ENCODE measurements around the gene NUDT17. TPM values are rescaled to one million over a fixed set of nuclear protein-coding genes. Genes with fewer than 3 reads are reported as not detected.
A peak's percentile ranks its signal among the peaks of the same experiment; 100 is the strongest.
"Not testable (repeated sequence)": the region's sequence is repeated elsewhere in the genome, so short reads cannot be mapped to it uniquely, and the experiment has no call there.

Gene NUDT17, protein sequence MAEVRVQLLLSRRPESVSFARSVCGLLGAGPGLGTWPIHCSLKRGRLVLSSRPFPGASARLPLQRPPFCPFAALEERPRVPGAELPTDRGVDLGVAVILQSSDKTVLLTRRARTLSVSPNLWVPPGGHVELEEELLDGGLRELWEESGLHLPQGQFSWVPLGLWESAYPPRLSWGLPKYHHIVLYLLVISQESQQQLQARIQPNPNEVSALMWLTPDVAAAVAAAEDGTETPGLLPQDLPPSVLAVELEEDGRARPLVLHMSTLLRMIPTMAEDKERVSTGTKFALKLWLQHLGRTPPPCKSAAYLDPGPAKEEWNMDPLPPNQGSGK
- 3.3 TPM for polyA plus RNA-seq (2013, experiment 1 of 2; ENCODE audit: insufficient read length)
- polyA plus RNA-seq (2013, experiment 2 of 2; ENCODE audit: insufficient read length), result 3.6 TPM

- DNase-seq, result peak; percentile 81
Observed at GRCh38 chr1:145845514-145846161, at the start of gene NUDT17. NUDT17 (plus strand) TSS chr1:145845630; CDS start chr1:145845641, 11 bp downstream.

- DNase-seq, result no peak
Observed at GRCh38 chr1:145796753-145797152, 48.7 kb upstream of the NUDT17 start.

GRCh38 chr1:145799806-145800205, 45.6 kb upstream of the NUDT17 start:
- DNase-seq, result no peak

DNA sequence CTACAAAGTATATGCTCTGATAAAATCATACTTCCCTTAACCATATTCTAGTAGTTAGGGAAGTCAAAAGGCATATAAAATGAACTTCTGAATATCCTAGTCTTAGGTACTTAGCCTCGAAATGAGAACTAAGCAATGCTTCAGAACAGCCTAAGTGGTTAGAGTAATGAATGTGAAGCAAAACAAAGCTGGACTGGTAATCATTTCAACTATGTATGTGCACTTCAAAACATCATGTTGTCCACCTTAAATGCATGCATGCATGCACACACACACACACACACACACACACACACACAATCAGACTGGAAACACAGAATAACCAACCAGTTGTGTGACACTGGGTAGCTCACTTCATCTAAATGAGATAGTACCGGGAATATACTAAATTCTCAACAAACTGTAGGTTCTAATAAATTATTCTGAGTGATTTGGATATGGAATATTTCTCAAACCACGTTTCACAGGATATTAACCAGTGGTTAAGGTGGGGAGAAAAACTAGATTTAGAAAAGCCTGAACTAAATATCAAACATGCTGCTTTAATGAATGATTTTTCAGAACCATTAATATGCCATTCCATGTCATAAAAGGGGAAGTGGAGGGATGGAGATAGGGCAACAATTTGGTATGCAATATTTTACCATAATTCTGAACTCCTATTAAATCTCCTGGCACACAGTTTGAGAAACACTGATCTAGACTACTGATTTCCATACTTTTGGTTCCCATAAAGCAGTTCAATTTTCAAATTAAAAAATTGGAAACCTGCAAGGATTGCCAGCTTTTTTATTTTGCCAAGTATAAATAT, 41.0 kb upstream of the NUDT17 start:
- no peak for DNase-seq

- DNase-seq, result peak; percentile 40
Observed at GRCh38 chr1:145805057-145805456, 40.4 kb upstream of the NUDT17 start.

- no peak for DNase-seq
Observed at GRCh38 chr1:145806408-145806807, 39.0 kb upstream of the NUDT17 start.

DNA sequence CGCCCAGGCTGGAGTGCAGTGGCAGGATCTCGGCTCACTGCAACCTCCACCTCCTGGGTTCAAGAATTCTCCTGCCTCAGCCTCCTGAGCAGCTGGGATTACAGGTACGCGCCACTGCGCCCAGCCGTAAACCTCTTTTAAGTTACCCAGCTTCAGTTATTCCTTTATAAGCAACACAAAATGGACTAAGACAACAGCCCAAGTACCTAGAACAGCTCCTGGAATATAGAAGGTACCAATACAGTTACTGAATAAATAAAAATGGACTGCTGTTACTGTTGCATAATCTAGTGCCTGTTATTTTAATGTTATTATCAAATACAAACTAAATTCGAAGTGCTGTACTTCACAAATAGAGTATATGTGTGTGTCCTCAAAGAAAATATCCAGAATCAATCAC, 38.6 kb upstream of the NUDT17 start:
- DNase-seq, result no peak

GRCh38 chr1:145812977-145813810, 32.2 kb upstream of the NUDT17 start:
- not testable (repeated sequence) for DNase-seq

DNA sequence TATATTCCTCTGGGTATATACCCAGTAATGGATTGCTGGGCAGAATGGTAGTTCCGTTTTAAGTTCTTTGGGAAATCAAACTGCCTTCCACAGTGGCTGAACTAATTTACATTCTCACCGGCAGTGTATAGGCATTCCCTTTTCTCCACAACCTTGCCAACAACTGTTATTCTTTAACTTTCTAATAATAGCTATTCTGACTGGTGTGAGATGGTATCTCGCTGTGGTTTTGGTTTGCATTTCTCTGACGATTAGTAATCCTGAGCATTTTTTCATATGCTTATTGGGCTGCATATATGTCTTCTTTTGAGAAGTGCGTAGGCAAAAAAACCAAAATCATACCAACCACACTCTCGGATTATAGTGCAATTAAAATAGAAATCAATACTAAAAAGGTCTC, 27.3 kb upstream of the NUDT17 start:
- DNase-seq, result peak; percentile 81

- not testable (repeated sequence) for DNase-seq
Observed at GRCh38 chr1:145822779-145823331, 22.6 kb upstream of the NUDT17 start.

DNA sequence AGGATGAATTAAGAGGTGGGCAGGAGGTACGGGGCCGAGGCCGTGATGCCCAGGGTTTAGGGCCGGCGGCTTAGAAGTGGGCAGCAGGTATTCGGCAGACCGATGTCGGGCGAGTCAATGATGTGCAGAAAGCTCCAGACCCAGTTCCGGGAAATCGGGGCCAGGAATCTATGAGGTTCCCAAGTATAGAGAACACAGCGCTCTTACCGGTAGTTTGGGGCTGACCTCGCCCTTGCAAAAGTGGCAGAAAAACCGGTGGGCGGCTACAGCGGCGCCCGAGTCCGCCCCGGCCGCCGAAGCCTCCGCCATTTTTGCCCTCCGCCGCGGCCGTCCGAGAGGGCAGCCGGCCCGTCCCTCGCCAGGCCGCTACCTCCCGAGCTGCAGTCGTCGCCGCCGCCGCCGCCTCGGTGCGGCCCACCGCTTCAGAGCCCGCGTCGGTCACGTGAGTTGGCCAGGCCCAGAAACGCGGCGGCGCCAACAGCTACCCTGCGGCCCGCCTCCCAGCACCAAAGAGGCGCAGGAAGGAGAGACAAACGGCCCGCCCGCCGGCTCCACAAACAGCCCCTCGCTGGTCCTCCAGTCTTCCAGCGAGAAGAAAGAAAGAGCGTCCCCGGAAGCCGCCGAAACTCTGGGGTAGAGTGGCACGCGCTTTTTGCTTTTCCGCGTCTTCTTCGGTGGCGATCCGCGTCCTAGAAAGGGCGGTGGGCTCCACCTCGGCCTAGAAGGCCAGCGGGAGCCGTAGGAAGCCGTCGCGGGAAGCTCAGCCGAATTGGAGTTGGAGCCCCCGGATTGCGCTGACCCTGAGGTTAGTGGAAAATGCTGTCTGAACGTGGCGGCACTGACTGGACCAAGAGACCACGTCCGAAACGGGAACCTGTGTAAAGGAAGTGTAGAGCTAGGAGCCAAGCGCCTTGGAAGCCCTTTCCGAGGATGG, 21.6 kb upstream of the NUDT17 start, which contains the start of the genes POLR3C and RNF115:
POLR3C (plus strand) TSS at position 636 of the 934 bp plus-strand sequence. CDS start 1,577 bp downstream, outside the sequence.
RNF115 (minus strand) TSS at position 531 of the 934 bp plus-strand sequence; CDS start at position 309, 222 bp downstream.
- DNase-seq, result peak; percentile 94

GRCh38 chr1:145824499-145824842, 21.0 kb upstream of the NUDT17 start:
- DNase-seq, result no peak

DNA sequence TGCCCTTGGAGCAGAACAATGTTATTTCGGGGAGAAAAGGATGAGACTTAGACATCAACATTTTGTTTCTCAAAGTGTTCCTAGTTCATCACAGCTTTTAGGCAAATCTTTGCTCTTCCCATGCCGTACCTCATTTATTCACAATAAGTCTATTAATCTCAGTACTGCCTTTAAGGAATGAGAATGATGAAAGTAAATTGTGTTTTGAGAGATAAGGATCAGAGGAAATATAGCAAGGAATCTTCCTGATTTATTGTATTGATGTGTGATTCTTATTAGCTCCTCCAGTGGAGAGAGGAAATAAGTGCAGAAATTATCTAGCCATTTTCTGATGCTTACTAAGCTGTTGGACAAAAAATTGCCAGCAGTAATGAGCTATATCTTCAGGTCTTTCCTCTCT, 19.4 kb upstream of the NUDT17 start:
- no peak for DNase-seq

DNA sequence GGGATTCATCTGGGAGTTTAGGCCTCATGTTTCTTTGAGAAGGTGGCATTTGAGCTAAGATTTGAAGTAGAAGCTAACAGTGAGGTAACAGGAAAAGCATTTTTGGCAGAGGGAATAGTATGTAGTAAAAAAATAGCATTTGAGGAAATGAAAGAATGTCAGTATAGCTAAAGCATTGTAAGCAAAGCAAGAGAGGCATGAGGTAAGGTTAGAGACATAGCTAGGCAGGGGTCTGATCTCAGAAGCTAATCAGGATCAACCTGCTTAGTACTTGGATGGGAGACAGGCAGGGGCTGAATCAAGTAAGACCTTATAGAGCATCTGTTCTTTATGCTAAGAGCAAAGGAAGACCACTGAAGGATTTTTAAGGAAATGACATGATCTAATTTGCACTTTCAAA, 17.5 kb upstream of the NUDT17 start:
- no peak for DNase-seq

- no peak for DNase-seq
Observed at GRCh38 chr1:145828367-145829026, 16.9 kb upstream of the NUDT17 start.

- not testable (repeated sequence) for DNase-seq
Observed at GRCh38 chr1:145830810-145831209, 14.6 kb upstream of the NUDT17 start.

GRCh38 chr1:145837656-145838055, 7.8 kb upstream of the NUDT17 start:
- DNase-seq, result no peak

DNA sequence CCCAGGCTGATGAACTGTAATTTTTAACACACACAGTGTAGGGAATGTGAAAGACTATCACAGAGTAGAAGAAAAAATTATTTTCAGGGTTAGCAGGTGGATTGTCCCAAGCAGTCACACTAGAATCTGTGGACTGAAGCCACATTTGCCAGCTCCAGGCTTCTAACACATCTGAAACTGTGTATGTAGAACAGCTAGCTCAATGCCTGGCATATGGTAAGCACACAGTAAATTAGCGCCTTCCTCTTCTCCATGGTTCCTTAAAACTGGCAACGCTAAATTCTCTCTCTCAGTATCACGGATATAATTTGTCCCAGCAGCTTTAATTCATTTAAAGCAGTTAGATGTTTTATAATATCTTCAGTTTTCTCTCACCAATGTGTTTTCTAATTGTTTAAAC, 2.4 kb upstream of the NUDT17 start:
- DNase-seq, result no peak

DNA sequence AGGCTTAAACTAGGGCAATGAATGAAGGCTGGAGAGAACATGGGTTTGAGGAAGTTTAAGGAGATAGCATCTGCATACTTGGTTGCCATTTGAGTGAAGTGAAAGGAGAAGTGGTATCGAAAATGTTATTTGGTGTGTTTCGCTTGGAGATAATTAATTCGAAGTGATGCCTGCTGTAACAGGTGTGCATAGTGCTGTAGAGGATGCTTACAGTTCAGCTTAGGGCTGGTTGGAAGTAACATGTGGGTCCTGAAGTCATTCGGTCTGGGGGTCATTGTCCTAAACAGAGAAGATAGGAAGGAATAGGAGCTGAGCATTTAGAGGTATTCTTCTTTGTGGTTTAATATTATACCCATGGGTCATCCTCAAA, 301 bp upstream of the NUDT17 start:
- DNase-seq, result no peak

- peak; percentile 34 for DNase-seq
Observed at GRCh38 chr1:145846201-145846612, 777 bp downstream of the NUDT17 start.
